ENCODE results near the gene NTPCR. TPM values are rescaled to one million over a fixed set of nuclear protein-coding genes. Genes with fewer than 3 reads are reported as not detected.

NTPCR gene
- total RNA-seq, 1 experiment from 2014 or later = 50.0 TPM

GRCh38 chr1:233005156-233005555 lies 54.7 kb downstream of the NTPCR start:
- no peak for DNase-seq (ENCODE audit: low spot score)
- intact Hi-C loops (cut with micrococcal nuclease; ENCODE audit: unreplicated experiment) = no loop called here
- TF ChIP-seq CTCF (conservative IDR thresholded peaks at IDR 0.05; ENCODE audit: low read depth, low read length) (no peak), EZH2 (IDR thresholded peaks at IDR 0.05; ENCODE audit: borderline replicate concordance, low read depth, low read length, poor library complexity, severe bottlenecking) (no peak)
- H3K4me3 ChIP-seq (ENCODE audit: low read depth, low read length, poor library complexity, severe bottlenecking) = no peak overlapping the region
- H3K36me3 ChIP-seq (ENCODE audit: insufficient read depth, low read length, poor library complexity, severe bottlenecking) = no peaks in the 10 kb centered on the region
- no peak overlapping the region for H3K27ac ChIP-seq (ENCODE audit: low read depth, low read length, poor library complexity, severe bottlenecking)
- POLR2A ChIA-PET (ENCODE audit: low non-redundant PET) = no interaction called here
- no peaks in the 10 kb centered on the region for H3K4me1 ChIP-seq (ENCODE audit: insufficient read depth, low read length, poor library complexity, severe bottlenecking)
- no peaks in the 10 kb centered on the region for H3K9me3 ChIP-seq (ENCODE audit: low read depth, low read length, poor library complexity, severe bottlenecking)
- H3K27me3 ChIP-seq (replicated peaks; ENCODE audit: insufficient read depth, low read depth, low read length, poor library complexity) = no peaks in the 10 kb centered on the region
- BruUV-seq (replicated peaks) = no TSS peak
- CTCF ChIA-PET = no interaction called here

GRCh38 chr1:233005703-233006102 lies 55.3 kb downstream of the NTPCR start:
- CTCF ChIA-PET = no interaction called here
- Histone ChIP-seq H3K9me3 (ENCODE audit: low read depth, low read length, poor library complexity, severe bottlenecking) (no peaks in the 10 kb centered on the region), H3K27me3 (replicated peaks; ENCODE audit: insufficient read depth, low read depth, low read length, poor library complexity) (no peaks in the 10 kb centered on the region), H3K4me3 (ENCODE audit: low read depth, low read length, poor library complexity, severe bottlenecking) (no peak overlapping the region), H3K27ac (ENCODE audit: low read depth, low read length, poor library complexity, severe bottlenecking) (no peak overlapping the region), H3K4me1 (ENCODE audit: insufficient read depth, low read length, poor library complexity, severe bottlenecking) (no peaks in the 10 kb centered on the region), H3K36me3 (ENCODE audit: insufficient read depth, low read length, poor library complexity, severe bottlenecking) (no peaks in the 10 kb centered on the region)
- DNase-seq (ENCODE audit: low spot score) = no peak
- BruUV-seq (replicated peaks) = no TSS peak
- intact Hi-C loops (cut with micrococcal nuclease; ENCODE audit: unreplicated experiment) = no loop called here
- TF ChIP-seq EZH2 (IDR thresholded peaks at IDR 0.05; ENCODE audit: borderline replicate concordance, low read depth, low read length, poor library complexity, severe bottlenecking) = no peak
- POLR2A ChIA-PET (ENCODE audit: low non-redundant PET) = no interaction called here

- intact Hi-C loops (cut with micrococcal nuclease; ENCODE audit: unreplicated experiment) = no loop called here
- POLR2A ChIA-PET (ENCODE audit: low non-redundant PET) = no interaction called here
- CTCF ChIA-PET = no interaction called here
Observed at GRCh38 chr1:233006108-233006507, 55.7 kb downstream of the NTPCR start.

More at GRCh38 chr1:233006108-233006507, 55.7 kb downstream of the NTPCR start:
- no peak for DNase-seq (ENCODE audit: low spot score)
- no peak for TF ChIP-seq EZH2 (IDR thresholded peaks at IDR 0.05; ENCODE audit: borderline replicate concordance, low read depth, low read length, poor library complexity, severe bottlenecking)
- no peak for TF ChIP-seq CTCF (conservative IDR thresholded peaks at IDR 0.05; ENCODE audit: low read depth, low read length)
- no peaks in the 10 kb centered on the region for H3K4me1 ChIP-seq (ENCODE audit: insufficient read depth, low read length, poor library complexity, severe bottlenecking)
- no peaks in the 10 kb centered on the region for H3K36me3 ChIP-seq (ENCODE audit: insufficient read depth, low read length, poor library complexity, severe bottlenecking)
- BruUV-seq (replicated peaks) = no TSS peak
- H3K9me3 ChIP-seq (ENCODE audit: low read depth, low read length, poor library complexity, severe bottlenecking) = no peaks in the 10 kb centered on the region
- no peaks in the 10 kb centered on the region for H3K27me3 ChIP-seq (replicated peaks; ENCODE audit: insufficient read depth, low read depth, low read length, poor library complexity)
- no peak overlapping the region for H3K27ac ChIP-seq (ENCODE audit: low read depth, low read length, poor library complexity, severe bottlenecking)
- no peak overlapping the region for H3K4me3 ChIP-seq (ENCODE audit: low read depth, low read length, poor library complexity, severe bottlenecking)

Data from A673 (cell line).